CD4-positive, alpha-beta T cell (primary cell): ENCODE data around the gene KIAA0586. TPM values are rescaled to one million over a fixed set of nuclear protein-coding genes. Genes with fewer than 3 reads are reported as not detected.
A peak's percentile ranks its signal among the peaks of the same experiment; 100 is the strongest.

ENCODE experiments used
- ATAC-seq: fragments of 200-7000 bp; cut with Tn5 transposase; one replicate; pipeline ENCODE4 v1.10.0; 2022; ENCODE audit warnings: mild to moderate bottlenecking; ENCODE audit not compliant: poor library complexity
- CTCF ChIA-PET: fragments of 350-600 bp; sonication (Branson Sonifier 250); formaldehyde crosslinking; loops from one replicate; lab custom pipeline; 2021; ENCODE audit warnings: antibody characterized with exemption, inconsistent platforms; lab: Charles Lee
- POLR2A ChIA-PET: fragments of 350-600 bp; sonication (Branson Sonifier 250); formaldehyde crosslinking; loops from one replicate; lab custom pipeline; 2021; ENCODE audit warnings: antibody characterized with exemption, inconsistent platforms; lab: Charles Lee
- DNase-seq, 14 experiments: peaks; one replicate each; pipeline ENCODE4 v3.0.0-alpha.2; 2013 to 2020; ENCODE audit warnings: mixed read lengths in 2 of 14
- H3K27ac ChIP-seq, 2 donors: one replicate each; pipeline versions ENCODE4 v1.5.1 to v1.7.0; 2013; ENCODE audit warnings: low read length in 2 of 2, low read depth in 1 of 2, mild to moderate bottlenecking in 1 of 2
- H3K27me3 ChIP-seq, 2 experiments: 1 replicate in 1 of 2; 2 replicates in 1 of 2; pipeline versions ENCODE4 v1.6.1 to v1.7.0; 2013; ENCODE audit warnings: low read length in 2 of 2, control low read depth in 1 of 2, mild to moderate bottlenecking in 1 of 2, moderate library complexity in 1 of 2; ENCODE audit not compliant: insufficient read depth in 2 of 2, control insufficient read depth in 1 of 2
- H3K36me3 ChIP-seq: one replicate; pipeline ENCODE4 v1.6.1; 2013; ENCODE audit warnings: low read length, control low read depth; ENCODE audit not compliant: insufficient read depth
- H3K4me1 ChIP-seq: one replicate; pipeline ENCODE4 v1.6.1; 2013; ENCODE audit warnings: low read length, control low read depth; ENCODE audit not compliant: insufficient read depth
- H3K4me3 ChIP-seq: one replicate; pipeline ENCODE4 v1.5.1; 2013; ENCODE audit warnings: mild to moderate bottlenecking, low read length, moderate library complexity
- H3K9me3 ChIP-seq, 2 experiments: 1 replicate in 1 of 2; 2 replicates in 1 of 2; pipeline versions ENCODE4 v1.6.1 to v1.7.0; 2013; ENCODE audit warnings: low read length in 2 of 2, mild to moderate bottlenecking in 2 of 2, control low read depth in 1 of 2, moderate library complexity in 1 of 2; ENCODE audit not compliant: control insufficient read depth in 1 of 2, insufficient read depth in 1 of 2
- H3K27ac Mint-ChIP-seq: one replicate; pipeline ENCODE4 v1.8.0; 2020; ENCODE audit warnings: mixed read lengths
- H3K27me3 Mint-ChIP-seq: one replicate; pipeline ENCODE4 v1.8.0; 2021; ENCODE audit warnings: mixed read lengths
- H3K36me3 Mint-ChIP-seq: one replicate; pipeline ENCODE4 v1.8.0; 2021; ENCODE audit warnings: low read depth, mixed read lengths
- H3K4me1 Mint-ChIP-seq: one replicate; pipeline ENCODE4 v1.8.0; 2021; ENCODE audit warnings: low read depth, mixed read lengths
- H3K4me3 Mint-ChIP-seq: one replicate; pipeline ENCODE4 v1.8.0; 2020; ENCODE audit warnings: mild to moderate bottlenecking, mixed read lengths
- H3K9me3 Mint-ChIP-seq: one replicate; pipeline ENCODE4 v1.8.0; 2020; ENCODE audit warnings: mixed read lengths
- CTCF ChIP-seq: fragments of 200-600 bp; IDR thresholded peaks from one replicate; pipeline ENCODE4 v1.8.0; 2022; ENCODE audit warnings: antibody characterized with exemption, mild to moderate bottlenecking
- intact Hi-C, 2 experiments: fragments of 100-400 bp; cut with DNase I in 1 of 2; cut with micrococcal nuclease in 1 of 2; formaldehyde crosslinking; loops; one replicate each; pipeline versions ENCODE4 v1.15.1 to v1.9.0; 2023 to 2025; cut with DNase I, micrococcal nuclease
- polyA plus RNA-seq, 2 donors: library from polyadenylated mRNA; unstranded; fragments of 120-200 nt; gene quantifications; one replicate each; pipeline ENCODE4 v1.2.1, GENCODE V29; 2013
- total RNA-seq, 174 experiments: library from RNA in 2 of 174; stranded (reverse) in 2 of 174; gene quantifications; one replicate each; pipeline ENCODE4 v1.2.3 and lab custom pipeline; 2021 to 2026

Gene KIAA0586
- 10 to 100 TPM; 16.5 to 18.2 TPM for total RNA-seq
- 19.1 TPM for polyA plus RNA-seq (2013, experiment 1 of 2)
- 24.5 TPM for polyA plus RNA-seq (2013, experiment 2 of 2)
- 13.0 to 133 (median 68.8) reads per million in 172 experiments for total RNA-seq (lab: John Stamatoyannopoulos, UW)

GRCh38 chr14:58427281-58428117 lies at the start of gene KIAA0586, which contains the start of gene TIMM9:
KIAA0586 (plus strand) TSS chr14:58427719; CDS start chr14:58428265, 546 bp downstream.
TIMM9 (minus strand) TSS chr14:58427531; CDS start chr14:58411945, 15,586 bp downstream.
- ChIA-PET POLR2A (interaction anchor here (0.6 to 3.9 kb wide), 39 partner anchors 8 to 1900 kb away, joined by 3 to 122 read pairs (median 4); partner anchors contain the start of genes ACTR10, AP5M1, ARID4A and DACT1), CTCF (interaction anchor here (4.2 kb wide), 1 partner anchor 32 kb away, joined by 23 read pairs; the partner anchor contains the start of gene TOMM20L)
- peaks cover 18% of the 10 kb centered on the region for H3K4me1 ChIP-seq
- no peaks in the 10 kb centered on the region for H3K27me3 ChIP-seq
- H3K4me1 Mint-ChIP-seq: peaks cover 70% of the 10 kb centered on the region
- H3K9me3 ChIP-seq: no peaks in the 10 kb centered on the region
- peak within 1 kb of the TSS; percentile 86 to 95 for H3K27ac ChIP-seq
- no peak for TF ChIP-seq CTCF
- peaks cover 26% of the 10 kb centered on the region for H3K36me3 ChIP-seq
- peak; percentile 90 for ATAC-seq
- H3K9me3 Mint-ChIP-seq: no peaks in the 10 kb centered on the region
- DNase-seq: peak; percentile 91 to 99 (median 96)
- H3K4me3 ChIP-seq: peak within 1 kb of the TSS; percentile 81
- no peaks in the 10 kb centered on the region for H3K27me3 Mint-ChIP-seq
- H3K36me3 Mint-ChIP-seq: peaks cover 58% of the 10 kb centered on the region
- peak within 1 kb of the TSS; percentile 92 for H3K4me3 Mint-ChIP-seq
- H3K27ac Mint-ChIP-seq: peak within 1 kb of the TSS; percentile 93
- intact Hi-C loops: loop anchor here (1.0 to 10.0 kb wide), 10 partner anchors 95 to 1163 kb away; partner anchors contain the start of genes AP5M1 (in 2 of the 2), ARID4A (in 2 of the 2), DAAM1 (in 2 of the 2) and EXOC5 (in 2 of the 2)

- Mint-ChIP-seq H3K9me3 (no peaks in the 10 kb centered on the region), H3K4me1 (peaks cover 5% of the 10 kb centered on the region), H3K4me3 (no peak overlapping the region), H3K27me3 (no peaks in the 10 kb centered on the region), H3K27ac (no peak overlapping the region), H3K36me3 (no peaks in the 10 kb centered on the region)
- no peak for TF ChIP-seq CTCF
- no peak overlapping the region for H3K27ac ChIP-seq
- H3K9me3 ChIP-seq: peaks cover 0 to 5% of the 10 kb centered on the region in 2 experiments
- no peak for DNase-seq
- intact Hi-C loops: no loop called here
- H3K36me3 ChIP-seq: no peaks in the 10 kb centered on the region
- H3K4me1 ChIP-seq: peaks cover 6% of the 10 kb centered on the region
- no peak for ATAC-seq
- POLR2A ChIA-PET: no interaction called here
- no peak overlapping the region for H3K4me3 ChIP-seq
- no peaks in the 10 kb centered on the region for H3K27me3 ChIP-seq
- CTCF ChIA-PET: interaction anchor here (0.9 kb wide), 1 partner anchor 34 kb away, joined by 3 read pairs; no protein-coding TSS in a partner anchor
Observed at GRCh38 chr14:58390830-58391229, 36.7 kb upstream of the KIAA0586 start.

GRCh38 chr14:58395562-58395811 lies 32.0 kb upstream of the KIAA0586 start:
- Mint-ChIP-seq H3K27me3 (no peaks in the 10 kb centered on the region), H3K4me1 (peaks cover 12% of the 10 kb centered on the region), H3K36me3 (no peaks in the 10 kb centered on the region), H3K9me3 (no peaks in the 10 kb centered on the region), H3K27ac (peak overlapping the region; percentile 85), H3K4me3 (peak overlapping the region; percentile 88)
- Histone ChIP-seq H3K27ac (peak overlapping the region in 1 of 2 donors; percentile 69), H3K9me3 (no peaks in the 10 kb centered on the region), H3K36me3 (no peaks in the 10 kb centered on the region), H3K4me1 (peaks cover 13% of the 10 kb centered on the region), H3K27me3 (no peaks in the 10 kb centered on the region), H3K4me3 (peak overlapping the region; percentile 71)
- intact Hi-C loops: no loop called here
- ChIA-PET POLR2A (interaction anchor here (0.7 to 3.3 kb wide), 10 partner anchors 9 to 196 kb away, joined by 3 to 51 read pairs (median 6); partner anchors contain the start of genes ACTR10, ARID4A, KIAA0586 and PSMA3), CTCF (interaction anchor here (0.6 to 2.1 kb wide), 14 partner anchors 10 to 286 kb away, joined by 3 to 23 read pairs (median 4); partner anchors contain the start of genes KIAA0586 and TIMM9)
- TF ChIP-seq CTCF: no peak
- DNase-seq: no peak
- no peak for ATAC-seq
